Neutrophil (primary cell): ENCODE results near the gene CCDC74B.
"Not testable (repeated sequence)": the region's sequence is repeated elsewhere in the genome, so short reads cannot be mapped to it uniquely, and the experiment has no call there.

Experiments
- H3K27ac ChIP-seq: fragments of 200-600 bp; sonication (generic); 2 replicates; pipeline ENCODE4 v1.5.1; 2016; ENCODE audit warnings: mild to moderate bottlenecking, moderate library complexity
- H3K27me3 ChIP-seq: fragments of 200-600 bp; sonication (generic); 2 replicates; pipeline ENCODE4 v1.6.0; 2016; ENCODE audit warnings: mild to moderate bottlenecking
- H3K36me3 ChIP-seq: fragments of 200-600 bp; sonication (generic); 2 replicates; pipeline ENCODE4 v1.5.1; 2017
- H3K4me1 ChIP-seq, 2 experiments: fragments of 200-600 bp in 1 of 2; sonication (generic) in 1 of 2; 1 replicate in 1 of 2; 2 replicates in 1 of 2; pipeline versions ENCODE4 v1.5.1 to v1.6.1; 2013 to 2016; ENCODE audit warnings: low read depth in 1 of 2, low read length in 1 of 2, mild to moderate bottlenecking in 1 of 2, moderate library complexity in 1 of 2; ENCODE audit not compliant: control insufficient read depth in 1 of 2, insufficient read depth in 1 of 2
- H3K4me3 ChIP-seq, 2 experiments: fragments of 200-600 bp in 1 of 2; sonication (generic) in 1 of 2; 1 replicate in 1 of 2; 2 replicates in 1 of 2; pipeline ENCODE4 v1.5.1; 2013 to 2016; ENCODE audit warnings: low read depth in 1 of 2, low read length in 1 of 2, mild to moderate bottlenecking in 1 of 2, moderate library complexity in 1 of 2
- H3K9me3 ChIP-seq: fragments of 200-600 bp; sonication (generic); 2 replicates; pipeline ENCODE4 v1.5.1; 2016
- CTCF ChIP-seq: fragments of 200-600 bp; sonication (generic); IDR thresholded peaks from 2 replicates; pipeline ENCODE4 v1.5.1; 2016; ENCODE audit warnings: antibody characterized with exemption

The CCDC74B gene

DNA sequence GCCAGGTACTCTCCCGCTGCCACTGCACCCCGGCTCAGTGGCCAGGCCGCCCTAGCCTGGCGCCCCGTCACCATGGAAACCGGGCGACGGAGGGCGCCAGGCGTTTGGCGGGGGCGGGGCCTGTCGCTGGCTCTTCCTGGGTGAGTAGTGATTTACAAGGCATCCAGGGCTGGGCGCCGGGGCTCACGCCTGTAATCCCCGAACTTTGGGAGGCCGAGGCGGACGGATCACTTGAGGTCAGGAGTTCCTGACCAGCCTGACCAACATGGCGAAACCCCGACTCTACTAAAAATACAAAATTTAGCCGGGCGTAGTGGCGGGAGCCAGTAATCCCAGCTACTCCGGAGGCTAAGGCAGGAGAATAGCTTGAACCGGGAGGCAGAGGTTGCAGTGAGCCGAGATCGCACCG, at the start of gene CCDC74B:
Gene CCDC74B, minus strand, starts transcription at position 107 of the 409 bp plus-strand sequence. CDS start 116 bp downstream, outside the sequence.
- not testable (repeated sequence) for H3K4me1 ChIP-seq, H3K36me3 ChIP-seq, H3K27ac ChIP-seq, H3K9me3 ChIP-seq, H3K4me3 ChIP-seq
- H3K27me3 ChIP-seq = peaks cover 69% of the 10 kb centered on the region

- not testable (repeated sequence) for H3K4me1 ChIP-seq, H3K9me3 ChIP-seq, H3K27ac ChIP-seq, H3K4me3 ChIP-seq, H3K27me3 ChIP-seq
- peaks cover 12% of the 10 kb centered on the region for H3K36me3 ChIP-seq
Measured at GRCh38 chr2:130193824-130194223, 48.9 kb upstream of the CCDC74B start.

GRCh38 chr2:130192451-130192850, 47.5 kb upstream of the CCDC74B start:
- peaks cover 15% of the 10 kb centered on the region for H3K36me3 ChIP-seq
- H3K9me3 ChIP-seq, H3K27ac ChIP-seq, H3K27me3 ChIP-seq, H3K4me1 ChIP-seq, H3K4me3 ChIP-seq: not testable (repeated sequence)

- not testable (repeated sequence) for H3K27me3 ChIP-seq, H3K9me3 ChIP-seq, H3K27ac ChIP-seq, H3K4me3 ChIP-seq, H3K4me1 ChIP-seq
- peaks cover 15% of the 10 kb centered on the region for H3K36me3 ChIP-seq
Measured at GRCh38 chr2:130191319-130191718, 46.4 kb upstream of the CCDC74B start.

GRCh38 chr2:130190237-130190636, 45.3 kb upstream of the CCDC74B start:
- Histone ChIP-seq H3K27ac (no peak overlapping the region), H3K36me3 (peaks cover 15% of the 10 kb centered on the region)
- no peak for TF ChIP-seq CTCF

GRCh38 chr2:130188958-130189357, 44.0 kb upstream of the CCDC74B start:
- H3K4me1 ChIP-seq, H3K27ac ChIP-seq, H3K4me3 ChIP-seq, H3K9me3 ChIP-seq, H3K27me3 ChIP-seq: not testable (repeated sequence)
- H3K36me3 ChIP-seq = peaks cover 15% of the 10 kb centered on the region

More at GRCh38 chr2:130190237-130190636, 45.3 kb upstream of the CCDC74B start:
- H3K4me3 ChIP-seq = no peak overlapping the region
- H3K4me1 ChIP-seq = no peaks in the 10 kb centered on the region
- no peaks in the 10 kb centered on the region for H3K27me3 ChIP-seq
- H3K9me3 ChIP-seq = no peaks in the 10 kb centered on the region

DNA sequence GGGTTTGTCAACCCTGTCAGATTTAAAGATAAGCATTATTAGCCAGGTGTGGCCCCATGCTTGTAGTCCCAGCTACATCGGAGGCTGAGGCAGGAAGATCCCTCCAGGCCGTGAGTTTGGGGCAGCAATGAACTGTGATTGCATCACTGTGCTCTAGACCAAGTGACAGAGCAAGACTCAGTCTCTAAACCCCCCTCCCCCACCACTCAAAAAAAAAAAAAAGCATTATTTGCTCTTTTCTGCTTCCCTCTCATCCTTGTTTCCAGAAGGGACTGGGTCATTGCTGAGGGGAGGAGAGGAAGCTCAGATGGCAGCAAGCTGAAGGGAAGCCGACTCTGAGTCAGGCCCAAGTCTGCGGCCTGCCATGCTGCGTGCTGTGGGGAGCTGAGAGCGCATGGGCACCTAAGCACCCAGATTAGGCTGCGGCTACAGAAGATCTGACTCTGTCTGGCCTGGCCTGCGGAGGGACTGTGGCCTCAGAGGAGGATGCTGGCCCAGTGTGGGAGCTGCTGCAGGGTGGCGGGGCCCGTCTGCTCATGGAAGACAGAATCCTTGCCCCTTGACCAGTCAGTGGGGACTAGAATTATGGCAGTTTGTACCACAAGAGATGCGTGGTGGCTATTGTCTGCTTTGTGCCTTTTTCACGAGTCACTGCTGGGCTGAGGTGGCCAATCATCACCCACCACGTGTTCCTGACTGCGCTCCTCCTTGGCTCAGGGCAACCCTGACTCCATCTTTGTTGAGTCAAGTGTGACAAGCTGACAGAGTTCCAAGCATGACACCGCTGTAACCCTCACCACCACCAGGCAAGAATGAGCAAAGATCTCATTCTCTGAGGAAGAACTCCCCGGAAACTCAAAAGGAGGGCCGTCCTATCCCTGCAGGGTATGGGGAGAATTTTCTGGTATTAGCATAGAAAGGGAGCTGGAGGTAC, 43.2 kb upstream of the CCDC74B start:
- not testable (repeated sequence) for H3K27me3 ChIP-seq, H3K9me3 ChIP-seq, H3K27ac ChIP-seq, H3K4me1 ChIP-seq, H3K4me3 ChIP-seq
- peaks cover 15% of the 10 kb centered on the region for H3K36me3 ChIP-seq

DNA sequence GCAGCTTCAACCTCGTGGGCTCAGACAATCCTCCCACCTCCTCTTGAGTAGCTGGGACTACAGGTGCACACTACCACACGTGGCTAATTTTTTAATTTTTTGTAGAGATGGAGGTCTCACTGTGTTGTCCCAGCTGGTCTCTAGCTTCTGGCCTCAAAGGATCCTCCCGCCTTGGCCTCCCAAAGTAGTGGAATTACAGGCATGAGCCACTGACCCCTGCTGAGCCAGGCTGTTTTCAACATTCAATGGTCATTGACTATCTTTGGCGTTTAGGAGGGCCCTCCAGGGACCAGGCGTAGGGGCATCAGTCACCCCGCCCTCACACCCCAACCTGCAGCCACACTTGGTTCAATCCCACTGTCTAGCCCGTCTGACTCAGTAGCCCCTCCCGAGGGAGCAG, 42.4 kb upstream of the CCDC74B start:
- no peak for TF ChIP-seq CTCF
- Histone ChIP-seq H3K27me3 (no peaks in the 10 kb centered on the region), H3K27ac (no peak overlapping the region), H3K4me1 (peaks cover 7 to 9% of the 10 kb centered on the region in 2 experiments), H3K9me3 (no peaks in the 10 kb centered on the region), H3K4me3 (no peak overlapping the region), H3K36me3 (peaks cover 15% of the 10 kb centered on the region)
